Activated CD4-positive, alpha-beta memory T cell treated with anti-CD3 and anti-CD28 coated beads for 36 hours (primary cell): ENCODE data around the gene COPA. TPM values are rescaled to one million over a fixed set of nuclear protein-coding genes. Genes with fewer than 3 reads are reported as not detected.

Experiments used
- CTCF ChIA-PET: fragments of 350-600 bp; sonication (Branson Sonifier 250); formaldehyde crosslinking; loops from one replicate; lab custom pipeline; 2021; ENCODE audit warnings: antibody characterized with exemption, inconsistent platforms; lab: Charles Lee
- POLR2A ChIA-PET: fragments of 350-600 bp; sonication (Branson Sonifier 250); formaldehyde crosslinking; loops from one replicate; lab custom pipeline; 2021; ENCODE audit warnings: antibody characterized with exemption; lab: Charles Lee
- DNase-seq: peaks from one replicate; pipeline ENCODE4 v3.0.0-alpha.2; 2020
- H3K27ac Mint-ChIP-seq: one replicate; pipeline ENCODE4 v1.8.0; 2021; ENCODE audit warnings: mixed read lengths
- H3K27me3 Mint-ChIP-seq: one replicate; pipeline ENCODE4 v1.8.0; 2021; ENCODE audit warnings: mixed read lengths
- H3K36me3 Mint-ChIP-seq: one replicate; pipeline ENCODE4 v1.8.0; 2021; ENCODE audit warnings: mixed read lengths
- H3K4me1 Mint-ChIP-seq: one replicate; pipeline ENCODE4 v1.8.0; 2021; ENCODE audit warnings: low read depth, mixed read lengths
- H3K4me3 Mint-ChIP-seq: one replicate; pipeline ENCODE4 v1.8.0; 2021; ENCODE audit warnings: mild to moderate bottlenecking, mixed read lengths
- H3K9me3 Mint-ChIP-seq: one replicate; pipeline ENCODE4 v1.8.0; 2021; ENCODE audit warnings: mixed read lengths
- intact Hi-C: fragments of 100-400 bp; cut with micrococcal nuclease; formaldehyde crosslinking; loops from one replicate; pipeline ENCODE4 v1.15.1; 2023
- total RNA-seq, 2 experiments: library from RNA; stranded (reverse); gene quantifications; one replicate each; pipeline ENCODE4 v1.2.3, GENCODE V29; 2021

COPA gene
- total RNA-seq, 2 experiments from 2014 or later: 132 TPM

DNA sequence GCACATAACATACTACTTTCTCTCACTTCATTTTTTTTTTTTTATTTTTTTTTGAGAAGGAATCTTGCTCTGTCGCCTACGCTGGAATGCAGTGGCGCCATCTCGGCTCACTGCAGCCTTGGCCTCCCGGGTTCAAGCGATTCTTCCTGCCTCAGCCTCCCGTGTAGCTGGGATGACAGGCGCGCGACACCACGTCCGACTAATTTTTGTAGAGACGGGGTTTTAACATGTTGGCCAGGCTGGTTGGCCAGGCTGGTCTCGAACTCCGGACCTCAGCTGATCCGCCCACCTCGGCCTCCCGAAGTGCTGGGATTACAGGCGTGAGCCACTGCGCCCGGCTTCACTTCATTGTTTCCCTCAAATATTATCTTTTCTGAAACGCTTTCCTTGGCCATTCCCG is 57.5 kb downstream of the COPA start:
- intact Hi-C loops: loop anchor here (1.0 to 5.0 kb wide), 3 partner anchors 23 to 184 kb away; partner anchors contain the start of genes COPA, DCAF8 and NCSTN
- ChIA-PET CTCF (interaction anchor here (1.5 to 2.6 kb wide), 4 partner anchors 34 to 184 kb away, joined by 7 to 14 read pairs (median 8); no protein-coding TSS in a partner anchor), POLR2A (interaction anchor here (0.6 to 2.5 kb wide), 7 partner anchors 22 to 85 kb away, joined by 3 to 25 read pairs (median 4); partner anchors contain the start of gene DCAF8)
- no peaks in the 10 kb centered on the region for H3K9me3 Mint-ChIP-seq
- H3K4me1 Mint-ChIP-seq: peaks cover 20% of the 10 kb centered on the region
- H3K27ac Mint-ChIP-seq: no peak overlapping the region
- H3K36me3 Mint-ChIP-seq: peaks cover 26% of the 10 kb centered on the region
- no peaks in the 10 kb centered on the region for H3K27me3 Mint-ChIP-seq
- DNase-seq: no peak
- peak overlapping the region; percentile 48 for H3K4me3 Mint-ChIP-seq

DNA sequence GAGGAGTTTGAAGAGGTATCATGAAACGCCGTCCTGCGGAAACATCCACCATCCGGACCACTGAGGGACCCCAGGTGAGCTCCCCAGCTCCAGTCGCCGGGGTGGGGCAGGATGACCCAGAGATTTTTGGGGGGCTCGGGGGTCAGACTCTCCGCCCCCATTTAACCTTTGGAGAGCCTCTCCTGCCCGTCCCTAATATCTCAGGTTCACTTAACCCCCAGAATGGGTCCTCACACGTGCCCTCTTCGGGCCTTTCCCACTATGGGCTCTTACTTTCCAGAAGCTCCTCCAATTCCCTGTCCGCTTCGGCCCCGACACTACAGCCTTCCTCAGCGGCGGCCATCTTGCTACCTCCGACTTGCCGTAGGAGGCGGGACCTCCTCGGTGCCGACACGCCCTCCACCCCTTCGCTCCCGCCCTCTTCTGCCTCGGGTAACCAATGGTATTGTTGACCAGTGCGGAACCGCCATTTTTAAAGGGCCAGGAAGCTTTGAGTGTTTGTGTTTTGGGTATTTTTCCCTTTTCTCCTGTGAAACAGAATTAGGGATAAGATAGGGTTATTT is 58.2 kb downstream of the COPA start, which contains the start of gene PEX19:
PEX19 (minus strand) TSS at position 352 of the 563 bp plus-strand sequence; CDS start at position 343, 9 bp downstream.
- CTCF ChIA-PET: interaction anchor here (0.9 to 2.6 kb wide), 6 partner anchors 22 to 183 kb away, joined by 3 to 14 read pairs (median 7); partner anchors contain the start of gene DCAF8
- peak within 1 kb of the TSS; percentile 90 for H3K27ac Mint-ChIP-seq
- H3K36me3 Mint-ChIP-seq: peaks cover 25% of the 10 kb centered on the region
- H3K27me3 Mint-ChIP-seq: no peaks in the 10 kb centered on the region
- intact Hi-C loops: loop anchor here (1.0 to 5.0 kb wide), 3 partner anchors 23 to 184 kb away; partner anchors contain the start of genes COPA, DCAF8 and NCSTN
- no peaks in the 10 kb centered on the region for H3K9me3 Mint-ChIP-seq
- peak; percentile 97 for DNase-seq
- POLR2A ChIA-PET: interaction anchor here (0.6 to 2.5 kb wide), 7 partner anchors 21 to 85 kb away, joined by 3 to 25 read pairs (median 4); partner anchors contain the start of gene DCAF8
- H3K4me1 Mint-ChIP-seq: peaks cover 20% of the 10 kb centered on the region
- peak within 1 kb of the TSS; percentile 96 for H3K4me3 Mint-ChIP-seq

DNA sequence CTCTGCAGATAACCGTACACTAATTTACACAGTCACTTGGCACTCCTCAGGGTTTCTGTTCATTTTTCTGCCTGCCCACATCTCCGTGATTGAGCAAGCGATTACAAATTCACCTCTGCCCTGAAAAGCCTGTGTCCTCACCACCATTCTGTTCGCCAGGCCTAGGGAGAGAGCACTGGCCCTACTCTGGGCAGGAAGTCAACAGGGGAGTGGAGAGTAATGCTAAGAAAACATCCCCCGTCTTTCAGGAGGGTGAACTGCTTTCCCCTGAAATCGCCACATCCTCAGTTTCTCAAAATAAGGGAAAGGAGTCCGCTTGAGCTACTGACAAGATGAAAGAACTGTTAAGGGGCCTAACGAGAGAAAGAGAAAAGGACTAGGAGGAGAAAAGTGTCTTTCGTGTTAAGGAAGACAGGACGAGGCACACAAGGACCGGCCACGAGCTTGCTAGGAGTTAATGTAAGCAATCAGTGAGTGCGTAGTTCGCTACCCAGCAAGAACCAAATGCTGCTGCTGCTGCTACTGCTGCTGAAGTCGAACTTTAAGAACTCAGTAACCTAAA is 58.7 kb downstream of the COPA start:
- peak overlapping the region; percentile 96 for H3K4me3 Mint-ChIP-seq

DNA sequence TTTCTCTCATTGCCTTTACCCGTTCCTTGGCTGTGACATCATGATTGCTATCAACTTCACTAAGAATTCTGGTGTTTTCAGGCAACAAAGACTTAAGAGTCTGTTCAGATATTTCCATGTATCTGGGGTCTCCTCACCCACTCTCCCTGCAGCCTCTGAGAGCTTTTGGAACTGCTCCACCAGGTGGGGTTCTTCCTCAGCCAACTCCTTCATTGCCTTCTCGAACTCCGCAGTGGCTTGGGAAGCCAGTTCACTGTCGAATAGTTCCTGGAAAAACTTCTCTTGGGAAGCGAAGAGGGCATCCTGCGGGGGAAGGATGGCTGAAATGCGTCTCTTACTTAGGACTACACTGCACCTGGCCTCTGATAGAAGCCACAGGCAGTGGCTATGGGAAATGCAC is 60.2 kb downstream of the COPA start:
- ChIA-PET POLR2A (no interaction called here), CTCF (interaction anchor here (6.2 kb wide), 1 partner anchor 9 kb away, joined by 44 read pairs; no protein-coding TSS in a partner anchor)
- no peak for DNase-seq
- H3K4me1 Mint-ChIP-seq: peaks cover 20% of the 10 kb centered on the region
- H3K27ac Mint-ChIP-seq: no peak overlapping the region
- no peaks in the 10 kb centered on the region for H3K27me3 Mint-ChIP-seq
- peaks cover 34% of the 10 kb centered on the region for H3K36me3 Mint-ChIP-seq
- intact Hi-C loops: no loop called here
- H3K4me3 Mint-ChIP-seq: no peak overlapping the region
- H3K9me3 Mint-ChIP-seq: no peaks in the 10 kb centered on the region

More for the DNA sequence above, 58.7 kb downstream of the COPA start:
- Mint-ChIP-seq H3K27ac (peak overlapping the region; percentile 90), H3K9me3 (no peaks in the 10 kb centered on the region), H3K36me3 (peaks cover 26% of the 10 kb centered on the region), H3K27me3 (no peaks in the 10 kb centered on the region), H3K4me1 (peaks cover 20% of the 10 kb centered on the region)
- ChIA-PET CTCF (interaction anchor here (0.5 to 2.6 kb wide), 8 partner anchors 22 to 183 kb away, joined by 3 to 14 read pairs (median 6); partner anchors contain the start of gene DCAF8), POLR2A (interaction anchor here (1.1 to 2.5 kb wide), 6 partner anchors 20 to 80 kb away, joined by 4 to 25 read pairs (median 5); partner anchors contain the start of gene DCAF8)
- peak; percentile 39 for DNase-seq
- intact Hi-C loops: no loop called here

DNA sequence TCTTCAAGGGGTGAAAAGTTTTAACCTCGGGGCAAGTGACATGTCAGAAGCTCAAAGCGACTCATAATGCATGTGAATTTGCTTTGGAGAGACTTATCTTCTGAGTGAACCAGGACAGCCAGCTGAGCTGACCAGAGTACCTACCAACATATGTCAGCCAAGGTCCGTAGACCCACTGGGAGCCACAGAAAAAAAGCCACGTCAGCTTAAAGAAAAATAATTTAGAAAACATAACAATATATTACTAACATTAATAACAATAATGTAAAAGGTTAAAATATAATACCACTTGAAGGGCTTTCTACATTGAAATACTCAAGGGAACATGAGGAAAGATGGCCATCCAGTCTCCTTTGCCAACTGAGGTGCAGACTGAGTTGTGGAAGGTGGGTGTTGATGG is 65.1 kb downstream of the COPA start:
- ChIA-PET POLR2A (no interaction called here), CTCF (interaction anchor here (1.5 to 6.2 kb wide), 3 partner anchors 10 to 26 kb away, joined by 4 to 44 read pairs (median 6); no protein-coding TSS in a partner anchor)
- no peak overlapping the region for H3K27ac Mint-ChIP-seq
- H3K36me3 Mint-ChIP-seq: peaks cover 41% of the 10 kb centered on the region
- no peak overlapping the region for H3K4me3 Mint-ChIP-seq
- H3K9me3 Mint-ChIP-seq: no peaks in the 10 kb centered on the region
- H3K4me1 Mint-ChIP-seq: no peaks in the 10 kb centered on the region
- DNase-seq: no peak
- intact Hi-C loops: no loop called here
- H3K27me3 Mint-ChIP-seq: no peaks in the 10 kb centered on the region

DNA sequence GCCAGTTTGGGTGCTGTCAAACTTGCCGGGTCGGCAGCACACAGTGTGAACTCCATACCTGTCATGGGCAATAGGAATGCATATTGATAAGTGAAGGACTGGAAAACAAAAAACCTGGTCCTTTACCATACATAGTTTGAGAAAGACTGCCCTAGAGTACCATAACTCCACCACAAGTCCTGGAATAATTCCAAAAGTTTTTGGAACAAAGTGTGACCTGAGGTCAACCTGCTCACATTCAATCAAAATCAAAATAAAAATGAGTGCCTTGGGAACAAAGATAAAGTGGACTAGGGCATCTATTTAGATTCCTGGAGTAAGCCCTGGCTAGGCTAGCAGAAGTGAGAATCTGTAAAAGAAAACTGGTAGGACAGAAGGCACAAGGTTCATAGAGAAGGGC is 65.7 kb downstream of the COPA start:
- DNase-seq: no peak
- no peak overlapping the region for H3K4me3 Mint-ChIP-seq
- CTCF ChIA-PET: interaction anchor here (2.2 to 6.2 kb wide), 2 partner anchors 11 to 15 kb away, joined by 6 to 44 read pairs; no protein-coding TSS in a partner anchor
- POLR2A ChIA-PET: no interaction called here
- no peak overlapping the region for H3K27ac Mint-ChIP-seq
- no peaks in the 10 kb centered on the region for H3K4me1 Mint-ChIP-seq
- intact Hi-C loops: no loop called here
- no peaks in the 10 kb centered on the region for H3K27me3 Mint-ChIP-seq
- no peaks in the 10 kb centered on the region for H3K9me3 Mint-ChIP-seq
- peaks cover 38% of the 10 kb centered on the region for H3K36me3 Mint-ChIP-seq

DNA sequence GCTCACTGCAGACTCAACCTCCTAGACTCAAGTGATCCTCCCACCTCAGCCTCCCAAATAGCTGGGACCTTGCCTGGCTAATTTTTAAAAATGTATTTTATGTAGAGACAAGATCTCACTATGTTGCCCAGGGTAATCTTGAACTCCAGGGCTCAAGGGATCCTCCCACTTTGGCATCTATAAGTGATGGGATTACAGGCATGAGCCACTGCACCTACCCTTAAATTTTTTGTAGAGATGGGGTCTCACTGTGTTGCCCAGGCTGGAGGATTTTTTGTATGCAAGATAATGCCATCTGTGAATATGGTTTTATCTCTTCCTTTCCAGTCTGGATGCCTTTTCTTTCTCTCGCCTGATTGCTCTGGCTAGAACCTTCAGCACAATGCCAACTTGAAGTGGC is 72.0 kb downstream of the COPA start:
- H3K9me3 Mint-ChIP-seq: no peaks in the 10 kb centered on the region
- H3K27ac Mint-ChIP-seq: no peak overlapping the region
- H3K27me3 Mint-ChIP-seq: no peaks in the 10 kb centered on the region
- ChIA-PET POLR2A (no interaction called here), CTCF (no interaction called here)
- H3K36me3 Mint-ChIP-seq: no peaks in the 10 kb centered on the region
- no peak for DNase-seq
- no peaks in the 10 kb centered on the region for H3K4me1 Mint-ChIP-seq
- intact Hi-C loops: no loop called here
- H3K4me3 Mint-ChIP-seq: no peak overlapping the region

DNA sequence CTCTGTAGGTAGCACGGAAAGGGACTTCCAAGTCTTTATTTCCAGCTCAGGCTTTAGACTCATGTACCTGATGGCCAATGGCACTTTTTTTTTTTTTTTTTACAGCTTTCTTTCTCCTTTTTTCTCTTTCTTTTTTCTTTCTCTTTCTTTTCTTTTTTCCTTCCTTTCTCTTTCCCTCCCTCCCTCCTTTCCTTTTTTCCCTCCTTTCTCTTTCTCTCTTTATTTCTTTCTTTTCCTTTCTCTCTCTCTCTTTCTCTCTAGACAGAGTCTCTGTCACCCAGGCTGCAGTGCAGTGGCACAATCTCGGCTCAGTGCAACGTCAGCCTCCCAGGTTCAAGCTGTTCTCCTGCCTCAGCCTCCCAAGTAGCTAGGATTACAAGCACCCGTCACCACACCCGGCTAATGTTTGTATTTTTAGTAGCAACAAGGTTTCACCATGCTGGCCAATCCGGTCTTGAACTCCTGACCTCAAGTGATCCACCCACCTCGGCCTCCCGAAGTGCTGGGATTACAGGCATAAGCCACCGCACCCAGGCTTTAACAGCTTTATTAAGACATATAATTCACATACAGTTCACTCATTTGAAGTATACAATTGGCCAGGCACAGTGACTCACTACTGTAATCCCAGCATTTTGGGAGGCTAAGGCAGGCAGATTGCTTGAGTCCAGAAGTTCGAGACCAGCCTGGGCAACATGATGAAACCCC is 75.6 kb downstream of the COPA start:
- H3K9me3 Mint-ChIP-seq: no peaks in the 10 kb centered on the region
- no peaks in the 10 kb centered on the region for H3K36me3 Mint-ChIP-seq
- H3K4me3 Mint-ChIP-seq: no peak overlapping the region
- ChIA-PET POLR2A (no interaction called here), CTCF (no interaction called here)
- no peak overlapping the region for H3K27ac Mint-ChIP-seq
- intact Hi-C loops: loop anchor here (10.0 kb wide), 1 partner anchor 357 kb away; no protein-coding TSS in a partner anchor
- no peak for DNase-seq
- H3K27me3 Mint-ChIP-seq: no peaks in the 10 kb centered on the region
- H3K4me1 Mint-ChIP-seq: peaks cover 10% of the 10 kb centered on the region

DNA sequence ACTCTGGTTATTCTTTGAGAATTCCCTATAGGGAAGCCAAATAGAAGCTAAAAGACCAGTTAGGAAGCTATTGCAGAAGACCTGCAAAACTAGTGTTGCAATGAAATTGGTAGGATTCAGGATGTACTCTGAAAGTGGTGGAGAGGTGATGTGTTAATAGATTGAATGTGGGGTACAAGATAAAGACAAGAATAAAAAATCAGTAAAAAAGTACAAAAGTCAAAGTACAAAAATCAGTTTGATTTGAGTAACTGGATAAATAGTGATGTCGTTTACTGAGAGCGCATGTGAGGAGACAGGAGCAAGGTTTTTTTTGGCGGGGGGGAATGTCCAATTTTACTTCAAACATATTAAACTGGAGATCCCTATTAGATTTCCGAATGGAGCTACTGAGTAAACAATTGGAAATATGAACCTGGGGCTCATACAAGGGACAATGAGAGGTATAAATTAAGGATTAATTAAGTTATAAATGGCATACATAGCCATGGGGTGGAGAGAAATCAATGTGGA is 78.2 kb downstream of the COPA start:
- no peak for DNase-seq
- Mint-ChIP-seq H3K27ac (no peak overlapping the region), H3K4me3 (no peak overlapping the region), H3K27me3 (no peaks in the 10 kb centered on the region), H3K4me1 (peaks cover 23% of the 10 kb centered on the region), H3K9me3 (no peaks in the 10 kb centered on the region), H3K36me3 (peaks cover 13% of the 10 kb centered on the region)
- ChIA-PET POLR2A (interaction anchor here (3.9 kb wide), 1 partner anchor 20 kb away, joined by 25 read pairs; the partner anchor contains the start of gene PEX19), CTCF (interaction anchor here (6.5 kb wide), 1 partner anchor 26 kb away, joined by 60 read pairs; no protein-coding TSS in a partner anchor)
- intact Hi-C loops: loop anchor here (5.0 to 10.0 kb wide), 3 partner anchors 343 to 852 kb away; partner anchors contain the start of genes NIT1 and PFDN2

DNA sequence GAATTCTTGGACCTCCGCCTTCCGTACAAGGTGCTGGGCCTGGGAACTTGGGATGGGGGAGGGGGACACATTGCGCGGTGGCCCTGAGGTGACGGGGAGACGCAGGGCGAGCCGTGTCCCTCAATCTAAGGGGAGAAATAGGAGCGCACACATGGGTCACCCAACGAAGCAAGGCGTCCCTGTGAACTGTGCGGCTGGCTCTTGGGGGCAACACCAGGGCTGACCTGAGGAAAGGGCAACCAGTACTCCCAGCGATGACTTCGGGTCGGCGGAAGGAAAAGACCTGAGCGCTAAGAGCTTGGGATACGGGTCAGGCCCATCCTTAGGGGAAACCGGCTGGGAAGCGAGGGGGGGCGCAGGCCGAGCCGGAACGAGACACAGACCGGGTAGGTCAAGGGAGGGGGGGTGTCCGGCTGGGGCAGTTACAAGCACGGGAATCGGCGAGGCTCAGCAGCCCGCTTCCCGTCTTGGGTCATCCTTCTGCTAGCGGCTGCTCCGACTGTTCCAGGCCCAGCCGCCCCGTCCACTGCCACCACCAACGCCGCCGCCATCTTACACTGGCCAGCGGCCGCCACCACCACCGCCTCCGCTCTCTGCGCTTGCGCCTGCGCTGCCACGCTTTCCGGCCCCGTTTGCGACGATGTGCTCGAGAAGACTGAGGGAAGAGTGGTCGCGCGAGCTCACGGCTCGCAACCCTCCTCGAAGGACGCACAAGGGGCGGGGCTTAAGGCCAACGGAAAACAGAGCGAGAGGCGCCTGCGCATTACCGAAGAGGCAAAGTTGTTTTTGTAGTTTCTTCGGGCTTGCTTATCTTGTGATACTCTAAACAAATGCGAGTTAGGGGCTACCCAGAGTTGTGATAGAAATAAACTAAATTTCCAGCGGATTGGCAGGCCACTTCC is 80.9 kb downstream of the COPA start, which contains the start of gene DCAF8:
DCAF8 (minus strand) TSS at position 657 of the 902 bp plus-strand sequence. CDS start 18,541 bp downstream, outside the sequence.
- H3K4me3 Mint-ChIP-seq: peak within 1 kb of the TSS; percentile 96
- H3K36me3 Mint-ChIP-seq: peaks cover 22% of the 10 kb centered on the region
- H3K4me1 Mint-ChIP-seq: peaks cover 45% of the 10 kb centered on the region
- peak within 1 kb of the TSS; percentile 99 for H3K27ac Mint-ChIP-seq
- peak; percentile 99 for DNase-seq
- CTCF ChIA-PET: interaction anchor here (1.0 to 6.5 kb wide), 7 partner anchors 11 to 161 kb away, joined by 3 to 60 read pairs (median 6); no protein-coding TSS in a partner anchor
- H3K27me3 Mint-ChIP-seq: no peaks in the 10 kb centered on the region
- no peaks in the 10 kb centered on the region for H3K9me3 Mint-ChIP-seq
- intact Hi-C loops: loop anchor here (1.0 to 10.0 kb wide), 9 partner anchors 23 to 855 kb away; partner anchors contain the start of genes COPA, IGSF8, NCSTN and NIT1
- POLR2A ChIA-PET: interaction anchor here (0.5 to 3.9 kb wide), 17 partner anchors 10 to 1252 kb away, joined by 3 to 25 read pairs (median 4); partner anchors contain the start of genes IFI16, IGSF8, PEX19 and TAGLN2
